GM12873 (cell line): Measurements from ENCODE around the gene ANLN.

ENCODE experiments used
- CTCF ChIP-seq: IDR thresholded peaks from 2 replicates; pipeline ENCODE4 v1.5.1; 2012; ENCODE audit warnings: low read depth, mild to moderate bottlenecking, moderate library complexity, low read length, control low read depth; ENCODE audit not compliant: insufficient read depth; ENCODE audit errors: missing control alignments

The ANLN gene

DNA sequence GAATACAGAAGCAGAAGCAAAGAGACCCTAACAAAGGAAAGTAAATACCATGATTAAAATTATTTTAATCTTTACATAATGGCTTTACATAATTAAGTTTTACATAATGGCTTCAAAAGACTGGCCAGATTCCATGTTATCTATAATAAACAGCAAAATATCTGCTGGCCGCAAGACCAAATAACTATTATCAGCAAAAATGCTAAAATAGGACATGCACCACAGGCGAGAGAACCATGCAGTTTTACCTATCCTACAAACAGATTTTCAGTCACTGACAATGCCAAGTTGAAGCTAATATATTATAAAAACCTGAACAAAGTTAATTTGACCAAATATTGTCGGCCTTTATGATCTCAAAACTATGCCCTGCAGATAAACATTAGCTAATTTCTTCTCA lies 34.2 kb upstream of the ANLN start:
- no peak for TF ChIP-seq CTCF

GRCh38 chr7:36357054-36357453 lies 32.6 kb upstream of the ANLN start:
- TF ChIP-seq CTCF: no peak

DNA sequence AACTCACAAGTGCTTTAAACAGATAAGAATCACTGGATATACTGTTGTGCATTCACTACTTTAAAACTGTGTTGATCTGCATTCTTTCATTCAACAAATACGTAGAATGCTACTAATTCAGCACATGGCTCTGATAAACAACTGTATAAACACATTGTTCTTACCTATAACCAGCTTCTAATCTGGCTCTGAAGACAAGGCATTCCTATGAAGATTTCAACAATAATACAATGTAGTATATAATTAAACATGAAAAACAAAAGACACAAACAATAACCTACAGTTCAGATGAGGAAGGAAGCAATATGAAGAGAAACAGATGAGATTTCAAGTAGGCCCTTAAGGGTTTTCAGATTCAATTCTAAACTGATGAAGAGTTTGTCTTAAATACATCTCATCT lies 31.1 kb upstream of the ANLN start:
- no peak for TF ChIP-seq CTCF

DNA sequence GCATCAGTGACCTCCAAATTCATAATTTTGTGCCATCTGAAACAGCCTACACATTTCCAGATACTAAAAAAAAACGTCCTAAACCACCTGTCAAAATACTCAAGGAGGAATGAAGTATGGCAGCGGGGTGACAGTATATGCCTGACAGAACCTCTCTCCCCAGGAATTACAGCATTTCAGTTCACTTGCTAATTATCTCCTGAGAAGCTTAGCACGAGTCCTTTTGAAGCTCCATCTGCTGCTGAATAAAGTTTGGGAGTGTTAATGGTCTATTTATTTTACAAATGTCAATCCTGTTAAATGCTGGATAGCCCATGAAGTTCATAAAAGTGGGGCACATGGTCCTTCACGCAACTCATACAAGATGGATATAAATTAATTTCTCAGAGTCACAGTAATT lies 29.4 kb upstream of the ANLN start:
- TF ChIP-seq CTCF: no peak

GRCh38 chr7:36361227-36361626 lies 28.4 kb upstream of the ANLN start:
- no peak for TF ChIP-seq CTCF

DNA sequence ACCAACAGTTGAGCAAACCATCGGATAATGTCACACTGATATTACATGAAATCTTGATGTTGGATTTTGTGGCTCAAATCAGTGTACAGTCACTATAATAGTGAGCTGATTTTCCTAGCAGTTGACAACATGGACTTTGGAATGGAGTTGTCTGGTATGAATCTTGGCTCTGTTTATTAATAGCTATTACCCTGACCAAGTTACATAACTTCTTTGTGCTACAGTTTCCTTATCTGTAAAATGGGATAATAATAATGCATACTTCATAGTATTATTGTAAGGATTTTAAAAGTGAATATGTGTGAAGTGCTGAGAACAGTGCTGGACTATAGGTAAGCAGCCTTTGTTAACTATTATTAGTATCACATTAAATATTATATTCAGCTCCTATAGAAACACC lies 26.1 kb upstream of the ANLN start:
- no peak for TF ChIP-seq CTCF

DNA sequence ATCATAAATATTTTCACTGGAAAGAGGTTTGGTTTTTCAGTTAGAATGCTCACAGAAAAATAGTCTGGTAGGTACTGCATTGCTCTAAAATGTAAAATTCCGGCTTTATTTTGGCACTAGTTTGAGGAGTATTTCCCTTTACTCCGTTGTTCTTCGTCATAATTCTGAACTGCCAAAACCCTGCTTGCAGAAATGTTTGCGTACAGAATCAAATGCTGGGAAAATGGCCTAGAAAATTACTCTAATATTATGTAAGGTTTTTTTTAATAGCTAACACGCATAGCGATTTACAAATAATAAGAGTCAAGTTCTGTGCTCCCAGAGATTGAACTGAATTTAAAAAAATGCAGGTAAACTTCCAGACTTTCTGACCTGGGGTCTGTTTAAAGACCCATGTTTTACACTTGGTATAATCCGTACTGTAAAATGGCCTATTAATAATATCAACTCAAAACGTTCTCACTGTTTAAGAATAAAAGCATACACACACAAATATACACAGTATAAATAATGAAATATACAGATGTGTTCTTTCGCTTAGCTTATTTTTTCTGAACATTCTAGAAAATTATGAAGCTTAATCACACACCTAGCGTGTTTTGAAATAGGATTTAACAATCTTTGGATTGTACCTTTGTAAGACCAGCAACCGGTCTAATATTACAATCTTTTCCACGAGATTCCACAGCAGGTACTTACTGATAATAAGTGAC lies 23.5 kb upstream of the ANLN start:
- TF ChIP-seq CTCF: no peak
